Fibroblast of skin of right quadriceps (primary cell): ENCODE results near the gene DDX27.

Source experiments
- DNase-seq: peaks from one replicate; pipeline ENCODE4 v3.0.0-alpha.2; 2013

The DDX27 gene

GRCh38 chr20:49252556-49253350, 33.5 kb downstream of the DDX27 start:
- DNase-seq: no peak

- DNase-seq: no peak
Measured at GRCh38 chr20:49256261-49256660, 37.0 kb downstream of the DDX27 start.

- no peak for DNase-seq
Measured at GRCh38 chr20:49259284-49259683, 40.1 kb downstream of the DDX27 start.

- no peak for DNase-seq
Measured at GRCh38 chr20:49259799-49260198, 40.6 kb downstream of the DDX27 start.

- DNase-seq: no peak
Measured at GRCh38 chr20:49260218-49260617, 41.0 kb downstream of the DDX27 start.

- DNase-seq: no peak
Measured at GRCh38 chr20:49261173-49261572, 42.0 kb downstream of the DDX27 start.

GRCh38 chr20:49262444-49262843, 43.2 kb downstream of the DDX27 start:
- no peak for DNase-seq

- DNase-seq: no peak
Measured at GRCh38 chr20:49267327-49267726, 48.1 kb downstream of the DDX27 start.

- peak; percentile 75 for DNase-seq
Measured at GRCh38 chr20:49268600-49269365, 49.6 kb downstream of the DDX27 start.

GRCh38 chr20:49270177-49270576, 51.0 kb downstream of the DDX27 start:
- no peak for DNase-seq

GRCh38 chr20:49270736-49271135, 51.5 kb downstream of the DDX27 start:
- no peak for DNase-seq

- DNase-seq: no peak
Measured at GRCh38 chr20:49272654-49273053, 53.4 kb downstream of the DDX27 start.

GRCh38 chr20:49273696-49274277, 54.6 kb downstream of the DDX27 start:
- DNase-seq: no peak

GRCh38 chr20:49275216-49275615, 56.0 kb downstream of the DDX27 start:
- no peak for DNase-seq

- DNase-seq: no peak
Measured at GRCh38 chr20:49275636-49276035, 56.4 kb downstream of the DDX27 start.

- peak; percentile 72 for DNase-seq
Measured at GRCh38 chr20:49276161-49276960, 57.1 kb downstream of the DDX27 start.

GRCh38 chr20:49276961-49277785, 58.0 kb downstream of the DDX27 start:
- DNase-seq: no peak

- DNase-seq: no peak
Measured at GRCh38 chr20:49277786-49278035, 58.5 kb downstream of the DDX27 start.

- DNase-seq: peak; percentile 98
Measured at GRCh38 chr20:49278036-49278817, 59.0 kb downstream of the DDX27 start, which contains the start of gene ZNFX1. Gene ZNFX1 (minus strand): TSS chr20:49278057. CDS start chr20:49275839, 2,218 bp downstream.

GRCh38 chr20:49278818-49279676, 59.8 kb downstream of the DDX27 start:
- DNase-seq: peak; percentile 38
